Measurements from ENCODE around the gene GABARAP. TPM values are rescaled to one million over a fixed set of nuclear protein-coding genes. Genes with fewer than 3 reads are reported as not detected.

Gene GABARAP
- total RNA-seq, 2 donors from 2014 or later, result 187 to 446 TPM

DNA sequence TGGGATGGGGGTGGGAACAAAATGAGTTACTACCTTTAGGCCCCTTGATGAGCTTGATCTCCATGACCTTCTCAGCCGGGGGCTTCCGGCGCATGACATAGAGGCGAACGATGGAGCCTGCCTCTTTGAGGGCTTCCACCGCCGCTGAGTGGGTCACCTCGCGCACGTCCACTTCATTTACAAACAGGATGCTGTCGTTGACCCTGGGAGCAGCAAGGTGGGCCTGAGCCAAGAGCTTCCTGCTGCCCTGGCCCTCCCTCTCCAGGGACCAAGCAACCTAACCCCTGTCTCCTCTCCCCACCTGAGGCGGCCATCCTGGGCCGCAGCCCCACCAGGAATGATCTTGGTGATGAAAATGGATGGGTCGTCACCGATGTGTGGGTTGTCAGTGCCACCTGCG is 38.9 kb downstream of the GABARAP start:
- DNase-seq (ENCODE audit: low spot score), result no peak

DNA sequence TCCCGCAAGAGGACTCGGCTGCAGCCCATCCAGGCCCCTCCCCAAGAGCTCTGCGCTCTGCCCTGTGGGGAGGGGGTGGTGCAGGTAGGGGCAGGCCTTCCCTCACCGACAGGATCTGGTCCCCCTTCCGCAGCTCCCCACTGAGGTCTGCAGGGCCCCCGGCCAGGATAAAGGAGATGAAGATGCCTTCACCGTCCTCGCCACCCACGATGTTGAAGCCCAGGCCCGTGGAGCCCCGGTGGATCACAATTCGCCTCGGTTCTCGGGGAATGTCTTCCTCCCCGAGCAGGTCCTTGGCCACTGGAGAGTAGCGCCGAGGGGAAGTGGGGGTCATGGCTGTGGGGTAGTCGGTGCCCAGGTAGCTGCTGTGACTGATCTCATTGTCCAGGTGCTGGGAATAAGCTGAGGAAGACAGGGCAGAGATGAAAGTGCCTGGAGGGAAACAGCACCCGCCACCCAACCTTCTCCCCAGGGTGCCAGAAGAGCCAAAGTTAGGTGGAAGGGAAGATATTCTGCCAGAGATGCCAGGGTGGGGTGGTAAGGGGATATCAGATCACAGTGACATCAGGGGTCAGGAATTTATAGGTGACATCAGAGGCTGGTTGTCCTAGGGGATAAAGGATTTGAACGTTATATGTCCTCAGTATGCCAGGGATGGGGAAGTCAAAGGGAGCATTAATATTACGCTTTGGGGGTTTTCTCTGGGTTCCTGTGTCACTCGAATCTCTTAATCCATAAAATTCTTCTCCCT is 45.4 kb downstream of the GABARAP start:
- ATAC-seq (ENCODE audit: insufficient number of reproducible peaks, low FRiP score, low read depth) (no peak), DNase-seq (ENCODE audit: low spot score) (no peak)
- no peaks in the 10 kb centered on the region for H3K27me3 ChIP-seq (replicated peaks; ENCODE audit: insufficient read depth)
- no peak overlapping the region for H3K4me3 ChIP-seq
- TF ChIP-seq, protein P1, sequence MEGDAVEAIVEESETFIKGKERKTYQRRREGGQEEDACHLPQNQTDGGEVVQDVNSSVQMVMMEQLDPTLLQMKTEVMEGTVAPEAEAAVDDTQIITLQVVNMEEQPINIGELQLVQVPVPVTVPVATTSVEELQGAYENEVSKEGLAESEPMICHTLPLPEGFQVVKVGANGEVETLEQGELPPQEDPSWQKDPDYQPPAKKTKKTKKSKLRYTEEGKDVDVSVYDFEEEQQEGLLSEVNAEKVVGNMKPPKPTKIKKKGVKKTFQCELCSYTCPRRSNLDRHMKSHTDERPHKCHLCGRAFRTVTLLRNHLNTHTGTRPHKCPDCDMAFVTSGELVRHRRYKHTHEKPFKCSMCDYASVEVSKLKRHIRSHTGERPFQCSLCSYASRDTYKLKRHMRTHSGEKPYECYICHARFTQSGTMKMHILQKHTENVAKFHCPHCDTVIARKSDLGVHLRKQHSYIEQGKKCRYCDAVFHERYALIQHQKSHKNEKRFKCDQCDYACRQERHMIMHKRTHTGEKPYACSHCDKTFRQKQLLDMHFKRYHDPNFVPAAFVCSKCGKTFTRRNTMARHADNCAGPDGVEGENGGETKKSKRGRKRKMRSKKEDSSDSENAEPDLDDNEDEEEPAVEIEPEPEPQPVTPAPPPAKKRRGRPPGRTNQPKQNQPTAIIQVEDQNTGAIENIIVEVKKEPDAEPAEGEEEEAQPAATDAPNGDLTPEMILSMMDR (IDR thresholded peaks at IDR 0.05), result no peak
- no peak overlapping the region for H3K27ac ChIP-seq
- H3K4me1 ChIP-seq (ENCODE audit: control insufficient read depth in 1 of 2, low read depth in 2 of 2), result no peaks in the 10 kb centered on the region
- H3K36me3 ChIP-seq, result peaks cover 38% of the 10 kb centered on the region
- H3K9me3 ChIP-seq, result no peaks in the 10 kb centered on the region

More for the DNA sequence above, 38.9 kb downstream of the GABARAP start:
- Histone ChIP-seq H3K4me1 (ENCODE audit: control insufficient read depth in 1 of 2, low read depth in 2 of 2) (peaks cover 0 to 8% of the 10 kb centered on the region in 2 donors), H3K36me3 (peaks cover 9% of the 10 kb centered on the region), H3K9me3 (no peaks in the 10 kb centered on the region), H3K27ac (no peak overlapping the region), H3K4me3 (no peak overlapping the region), H3K27me3 (replicated peaks; ENCODE audit: insufficient read depth) (no peaks in the 10 kb centered on the region)
- TF ChIP-seq, protein P1 (IDR thresholded peaks at IDR 0.05), result no peak
- no peak for ATAC-seq (ENCODE audit: insufficient number of reproducible peaks, low FRiP score, low read depth)

DNA sequence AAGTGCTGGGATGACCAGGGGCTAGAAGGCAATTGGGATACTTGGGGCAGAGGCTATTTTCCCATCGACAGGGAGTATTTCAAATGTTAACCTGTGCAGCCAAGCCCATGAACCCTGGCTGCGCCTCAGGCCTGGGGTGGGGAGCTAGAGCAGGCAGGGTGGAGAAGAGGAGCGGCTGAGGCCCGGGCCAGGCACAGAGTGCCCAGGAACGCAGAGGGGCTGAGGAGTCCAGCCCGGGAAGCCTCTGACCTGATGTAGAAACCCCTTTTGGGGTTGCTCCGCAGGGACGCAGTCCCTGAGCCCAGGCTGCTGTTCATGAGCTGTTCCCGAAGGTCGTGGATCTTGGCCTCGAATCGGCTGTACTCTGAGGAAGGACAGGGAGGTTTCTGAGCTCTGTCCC is 46.3 kb downstream of the GABARAP start:
- no peak for ATAC-seq (ENCODE audit: insufficient number of reproducible peaks, low FRiP score, low read depth)
- TF ChIP-seq, protein P1 (IDR thresholded peaks at IDR 0.05), result no peak
- DNase-seq (ENCODE audit: low spot score), result no peak
- H3K27me3 ChIP-seq (replicated peaks; ENCODE audit: insufficient read depth), result no peaks in the 10 kb centered on the region
- H3K36me3 ChIP-seq, result peaks cover 41% of the 10 kb centered on the region
- H3K4me3 ChIP-seq, result no peak overlapping the region
- H3K9me3 ChIP-seq, result no peaks in the 10 kb centered on the region
- no peaks in the 10 kb centered on the region for H3K4me1 ChIP-seq (ENCODE audit: control insufficient read depth in 1 of 2, low read depth in 2 of 2)
- no peak overlapping the region for H3K27ac ChIP-seq

DNA sequence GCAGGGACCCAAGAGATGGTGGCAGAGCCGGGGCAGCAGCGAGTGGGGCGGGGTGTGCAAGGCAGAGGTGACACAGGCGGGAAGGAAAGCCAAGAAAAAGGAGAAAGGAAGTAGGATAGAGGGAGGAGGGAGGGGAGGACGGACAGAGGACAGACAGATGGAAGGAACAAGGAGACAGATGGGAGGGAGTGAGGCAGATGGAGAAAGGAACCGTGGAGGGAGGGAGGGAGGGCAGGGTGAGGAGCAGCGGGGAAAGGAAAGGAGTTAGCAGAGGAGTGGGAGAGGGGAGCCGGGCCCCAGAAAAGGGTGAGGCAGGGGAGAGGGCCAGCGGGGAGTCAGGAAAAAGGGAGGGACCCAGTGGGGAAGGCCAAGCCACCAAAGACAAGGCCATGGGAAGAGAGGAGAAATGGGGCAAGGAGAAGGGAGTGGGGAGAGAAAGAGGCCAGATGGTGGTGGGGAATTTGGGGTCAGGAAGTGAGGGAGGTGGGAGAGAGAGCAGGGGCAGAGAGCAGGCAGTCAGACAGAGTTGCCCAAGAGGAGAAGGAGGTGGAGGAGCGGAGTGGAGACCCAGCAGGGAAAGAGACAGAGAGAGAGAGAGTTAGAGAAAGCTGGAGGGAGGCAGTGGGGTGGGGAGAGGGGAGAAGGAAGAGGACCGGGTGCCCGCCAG is 49.8 kb downstream of the GABARAP start:
- peaks cover 38% of the 10 kb centered on the region for H3K36me3 ChIP-seq

More for the DNA sequence above, 49.8 kb downstream of the GABARAP start:
- no peak overlapping the region for H3K27ac ChIP-seq
- no peak overlapping the region for H3K4me3 ChIP-seq
- TF ChIP-seq, protein P1 (IDR thresholded peaks at IDR 0.05), result no peak
- no peaks in the 10 kb centered on the region for H3K27me3 ChIP-seq (replicated peaks; ENCODE audit: insufficient read depth)
- no peaks in the 10 kb centered on the region for H3K9me3 ChIP-seq
- no peaks in the 10 kb centered on the region for H3K4me1 ChIP-seq (ENCODE audit: control insufficient read depth in 1 of 2, low read depth in 2 of 2)
- DNase-seq (ENCODE audit: low spot score), result no peak
- no peak for ATAC-seq (ENCODE audit: insufficient number of reproducible peaks, low FRiP score, low read depth)

Data from thoracic aorta (tissue), 2 donors.